Keratinocyte (primary cell): ENCODE data around the gene SMPD1. TPM values are rescaled to one million over a fixed set of nuclear protein-coding genes. Genes with fewer than 3 reads are reported as not detected.
"Not testable (repeated sequence)": the region's sequence is repeated elsewhere in the genome, so short reads cannot be mapped to it uniquely, and the experiment has no call there.

Experiments used
- DNase-seq: peaks from one replicate; pipeline ENCODE4 v3.0.0-alpha.2; 2011; ENCODE audit warnings: low read depth, missing footprints, low spot score
- FAIRE-seq: peaks from 2 replicates; lab custom pipeline; 2011; peaks lifted over from hg19 to GRCh38; lab: Jason Lieb, UNC
- H2AFZ ChIP-seq: 2 replicates; pipeline ENCODE4 v1.6.0; 2012; ENCODE audit warnings: low read length, control low read depth, inconsistent platforms; ENCODE audit not compliant: control insufficient read depth
- H3K27ac ChIP-seq: 2 replicates; pipeline ENCODE4 v1.5.1; 2011; ENCODE audit warnings: low read length; ENCODE audit not compliant: control insufficient read depth, insufficient read depth
- H3K27me3 ChIP-seq: 3 replicates; pipeline ENCODE4 v1.6.0; 2011; ENCODE audit warnings: low read length; ENCODE audit not compliant: control insufficient read depth, insufficient read depth; ENCODE audit errors: extremely low read depth
- H3K36me3 ChIP-seq, 2 experiments: 2 replicates in 1 of 2; 3 replicates in 1 of 2; pipeline ENCODE4 v1.5.1; 2011; ENCODE audit warnings: low read length in 2 of 2, mild to moderate bottlenecking in 1 of 2; ENCODE audit not compliant: control insufficient read depth in 2 of 2, insufficient read depth in 2 of 2; ENCODE audit errors: extremely low read depth in 1 of 2
- H3K4me1 ChIP-seq: 3 replicates; pipeline ENCODE4 v1.5.1; 2011; ENCODE audit warnings: low read length; ENCODE audit not compliant: control insufficient read depth, insufficient read depth; ENCODE audit errors: extremely low read depth
- H3K4me2 ChIP-seq: 3 replicates; pipeline ENCODE4 v1.6.0; 2011; ENCODE audit warnings: low read depth, low read length; ENCODE audit not compliant: control insufficient read depth, insufficient read depth; ENCODE audit errors: extremely low read depth
- H3K4me3 ChIP-seq, 3 experiments: fragments of 200-600 bp in 1 of 3; sonication (generic) in 1 of 3; 2 replicates in 2 of 3; 3 replicates in 1 of 3; pipeline ENCODE4 v1.5.1; 2011 to 2016; ENCODE audit warnings: low read length in 3 of 3, mild to moderate bottlenecking in 3 of 3, control low read depth in 2 of 3, inconsistent platforms in 1 of 3, low read depth in 1 of 3, mixed read lengths in 1 of 3, mixed run types in 1 of 3, moderate library complexity in 1 of 3; ENCODE audit not compliant: control insufficient read depth in 2 of 3, insufficient read depth in 2 of 3; ENCODE audit errors: extremely low read depth in 1 of 3
- H3K79me2 ChIP-seq: 2 replicates; pipeline ENCODE4 v1.6.0; 2012; ENCODE audit warnings: low read length; ENCODE audit not compliant: control insufficient read depth, insufficient read depth
- H3K9ac ChIP-seq: 3 replicates; pipeline ENCODE4 v1.6.0; 2011; ENCODE audit warnings: low read length; ENCODE audit not compliant: control insufficient read depth, insufficient read depth; ENCODE audit errors: extremely low read depth
- H3K9me1 ChIP-seq: 3 replicates; pipeline ENCODE4 v1.6.0; 2011; ENCODE audit warnings: low read length; ENCODE audit not compliant: control insufficient read depth, insufficient read depth; ENCODE audit errors: extremely low read depth
- H3K9me3 ChIP-seq: 2 replicates; pipeline ENCODE4 v1.5.1; 2012; ENCODE audit warnings: low read depth, low read length; ENCODE audit not compliant: control insufficient read depth
- H4K20me1 ChIP-seq: 3 replicates; pipeline ENCODE4 v1.6.0; 2011; ENCODE audit warnings: low read length; ENCODE audit not compliant: control insufficient read depth, insufficient read depth; ENCODE audit errors: extremely low read depth
- EZH2 ChIP-seq: IDR thresholded peaks from one replicate; pipeline ENCODE4 v1.6.1; 2012; ENCODE audit warnings: inconsistent platforms, mild to moderate bottlenecking, low read length, moderate library complexity
- dilution Hi-C: fragments of 300-500 bp; cut with MboI; formaldehyde crosslinking; loops from one replicate; pipeline ENCODE4 v1.7.0; 2020; ENCODE audit warnings: low sequenced_read_pairs; ENCODE audit not compliant: extremely low pct_ligation_motif_present
- polyA plus RNA-seq, 5 experiments: library from polyadenylated mRNA; depleted of rRNA in 3 of 5; stranded (reverse) in 3 of 5; stranded (forward) in 1 of 5; unstranded in 1 of 5; fragments of >200 nt; gene quantifications; 1 replicate in 1 of 5; 2 replicates in 3 of 5; 3 replicates in 1 of 5; pipeline versions ENCODE4 v1.2.1 to v1.2.3, GENCODE V29; 2011 to 2012; ENCODE audit warnings: missing spikeins in 2 of 5, low read depth in 1 of 5, low replicate concordance in 1 of 5
- TF ChIP-seq, protein P1 (sequence below), 3 experiments: IDR thresholded peaks in 1 of 3; conservative IDR thresholded peaks in 1 of 3; optimal IDR thresholded peaks in 1 of 3; 2 replicates in 2 of 3; 3 replicates in 1 of 3; pipeline versions ENCODE3 to v1.5.1; 2011; ENCODE audit warnings: low read length in 3 of 3, mild to moderate bottlenecking in 3 of 3, moderate library complexity in 2 of 3, control low read depth in 1 of 3, inconsistent platforms in 1 of 3; ENCODE audit not compliant: insufficient read depth in 2 of 3; ENCODE audit errors: extremely low read depth in 1 of 3

SMPD1 gene
- polyA plus RNA-seq, 1 donor (not counting 4 experiments of a cell fraction or from before 2014, with no cell fraction given), result 8.0 TPM

DNA sequence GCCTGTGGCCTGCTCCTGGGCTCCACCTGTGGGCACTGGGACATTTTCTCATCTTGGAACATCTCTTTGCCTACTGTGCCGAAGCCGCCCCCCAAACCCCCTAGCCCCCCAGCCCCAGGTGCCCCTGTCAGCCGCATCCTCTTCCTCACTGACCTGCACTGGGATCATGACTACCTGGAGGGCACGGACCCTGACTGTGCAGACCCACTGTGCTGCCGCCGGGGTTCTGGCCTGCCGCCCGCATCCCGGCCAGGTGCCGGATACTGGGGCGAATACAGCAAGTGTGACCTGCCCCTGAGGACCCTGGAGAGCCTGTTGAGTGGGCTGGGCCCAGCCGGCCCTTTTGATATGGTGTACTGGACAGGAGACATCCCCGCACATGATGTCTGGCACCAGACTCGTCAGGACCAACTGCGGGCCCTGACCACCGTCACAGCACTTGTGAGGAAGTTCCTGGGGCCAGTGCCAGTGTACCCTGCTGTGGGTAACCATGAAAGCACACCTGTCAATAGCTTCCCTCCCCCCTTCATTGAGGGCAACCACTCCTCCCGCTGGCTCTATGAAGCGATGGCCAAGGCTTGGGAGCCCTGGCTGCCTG lies 1.4 kb downstream of the SMPD1 start:
- dilution Hi-C loops, result no loop called here
- no peak overlapping the region for H3K27ac ChIP-seq
- no peak overlapping the region for H3K4me2 ChIP-seq
- no peak overlapping the region for H3K4me3 ChIP-seq
- H2AFZ ChIP-seq, result no peak overlapping the region
- H4K20me1 ChIP-seq, result no peaks in the 10 kb centered on the region
- H3K79me2 ChIP-seq, result no peaks in the 10 kb centered on the region
- H3K36me3 ChIP-seq, result no peaks in the 10 kb centered on the region
- DNase-seq, result no peak
- H3K4me1 ChIP-seq, result peaks cover 13% of the 10 kb centered on the region
- H3K9me1 ChIP-seq, result no peaks in the 10 kb centered on the region
- H3K9ac ChIP-seq, result no peak overlapping the region
- no peaks in the 10 kb centered on the region for H3K9me3 ChIP-seq
- no peaks in the 10 kb centered on the region for H3K27me3 ChIP-seq
- TF ChIP-seq, protein P1, sequence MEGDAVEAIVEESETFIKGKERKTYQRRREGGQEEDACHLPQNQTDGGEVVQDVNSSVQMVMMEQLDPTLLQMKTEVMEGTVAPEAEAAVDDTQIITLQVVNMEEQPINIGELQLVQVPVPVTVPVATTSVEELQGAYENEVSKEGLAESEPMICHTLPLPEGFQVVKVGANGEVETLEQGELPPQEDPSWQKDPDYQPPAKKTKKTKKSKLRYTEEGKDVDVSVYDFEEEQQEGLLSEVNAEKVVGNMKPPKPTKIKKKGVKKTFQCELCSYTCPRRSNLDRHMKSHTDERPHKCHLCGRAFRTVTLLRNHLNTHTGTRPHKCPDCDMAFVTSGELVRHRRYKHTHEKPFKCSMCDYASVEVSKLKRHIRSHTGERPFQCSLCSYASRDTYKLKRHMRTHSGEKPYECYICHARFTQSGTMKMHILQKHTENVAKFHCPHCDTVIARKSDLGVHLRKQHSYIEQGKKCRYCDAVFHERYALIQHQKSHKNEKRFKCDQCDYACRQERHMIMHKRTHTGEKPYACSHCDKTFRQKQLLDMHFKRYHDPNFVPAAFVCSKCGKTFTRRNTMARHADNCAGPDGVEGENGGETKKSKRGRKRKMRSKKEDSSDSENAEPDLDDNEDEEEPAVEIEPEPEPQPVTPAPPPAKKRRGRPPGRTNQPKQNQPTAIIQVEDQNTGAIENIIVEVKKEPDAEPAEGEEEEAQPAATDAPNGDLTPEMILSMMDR (optimal IDR thresholded peaks at IDR 0.05 in 1 of 3, IDR thresholded peaks at IDR 0.05 in 1 of 3, conservative IDR thresholded peaks at IDR 0.05 in 1 of 3; ENCODE audit: extremely low read depth in 1 of 3, insufficient read depth in 2 of 3, low read length in 3 of 3), result no peak
- TF ChIP-seq EZH2, result no peak
- FAIRE-seq, result no peak

DNA sequence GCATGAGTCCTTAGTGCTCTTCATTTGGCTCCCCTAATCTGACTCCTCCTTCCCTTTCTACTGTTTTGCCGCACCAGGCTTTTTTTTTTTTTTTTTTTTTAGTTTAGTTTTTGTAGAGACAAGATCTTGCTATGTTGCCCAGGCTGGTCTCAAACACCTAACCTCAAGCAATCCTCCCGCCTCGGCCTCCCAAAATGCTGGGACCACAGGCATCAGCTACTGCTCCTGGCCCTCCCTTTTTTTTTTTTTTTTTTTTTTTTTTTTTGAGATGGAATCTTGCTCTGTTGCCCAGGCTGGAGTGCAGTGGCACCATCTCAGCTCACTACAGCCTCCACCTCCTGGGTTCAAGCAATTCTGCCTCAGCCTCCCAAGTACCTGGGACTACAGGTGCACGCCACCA lies 2.0 kb downstream of the SMPD1 start:
- H2AFZ ChIP-seq, H3K27ac ChIP-seq, dilution Hi-C loops, DNase-seq, H3K36me3 ChIP-seq, H3K4me2 ChIP-seq, H3K27me3 ChIP-seq, H3K9ac ChIP-seq, H3K4me3 ChIP-seq, H4K20me1 ChIP-seq, H3K9me1 ChIP-seq, H3K9me3 ChIP-seq, H3K79me2 ChIP-seq, FAIRE-seq: not testable (repeated sequence)
- H3K4me1 ChIP-seq, result peaks cover 13% of the 10 kb centered on the region
